ENCODE results near the gene SLCO3A1.

The SLCO3A1 gene

GRCh38 chr15:91852741-91853510 is 582 bp upstream of the SLCO3A1 start:
- peaks cover 13% of the 10 kb centered on the region for H3K36me3 Mint-ChIP-seq (ENCODE audit: low read depth)
- H3K27ac Mint-ChIP-seq: peak overlapping the region; percentile 88

DNA sequence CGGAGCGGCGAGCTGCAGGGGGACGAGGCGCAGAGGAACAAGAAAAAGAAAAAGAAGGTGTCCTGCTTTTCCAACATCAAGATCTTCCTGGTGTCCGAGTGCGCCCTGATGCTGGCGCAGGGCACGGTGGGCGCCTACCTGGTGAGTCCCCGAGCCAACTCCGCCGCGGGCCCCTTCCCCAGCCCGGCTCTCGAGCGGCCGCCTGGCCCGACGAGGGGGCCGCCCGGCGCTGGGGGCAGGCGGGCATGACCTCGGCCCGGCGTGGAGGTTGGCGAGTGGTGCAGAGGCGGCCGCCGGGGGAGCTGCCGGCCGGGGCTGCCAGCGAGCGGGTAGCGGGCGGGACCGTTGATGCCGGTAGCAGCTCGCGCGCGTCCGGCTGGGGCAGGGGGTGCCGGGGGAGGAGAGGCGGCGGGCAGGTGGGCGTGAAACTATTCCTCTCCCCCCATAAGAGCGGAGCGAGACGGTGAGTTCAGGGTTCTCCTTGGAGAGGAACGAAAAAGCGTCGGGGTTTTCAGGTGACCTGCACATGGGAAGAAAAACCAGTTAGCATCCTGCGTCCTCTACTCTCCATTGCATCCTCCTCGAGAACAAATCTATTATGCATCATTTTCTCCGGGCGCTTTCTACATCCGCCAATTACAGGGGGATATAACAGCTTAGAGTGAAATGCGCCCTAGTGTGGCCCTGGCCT is 585 bp downstream of the SLCO3A1 start:
- peaks cover 3% of the 10 kb centered on the region for H3K27me3 Mint-ChIP-seq (ENCODE audit: low read depth)
- H3K27ac Mint-ChIP-seq: peak overlapping the region; percentile 77
- peaks cover 3% of the 10 kb centered on the region for H3K9me3 Mint-ChIP-seq
- peaks cover 61% of the 10 kb centered on the region for H3K4me1 Mint-ChIP-seq (ENCODE audit: low read depth)
- peaks cover 18% of the 10 kb centered on the region for H3K36me3 Mint-ChIP-seq (ENCODE audit: low read depth)
- peak overlapping the region; percentile 91 for H3K4me3 Mint-ChIP-seq
- peak; percentile 57 for DNase-seq (ENCODE audit: low spot score)

More at GRCh38 chr15:91852741-91853510, 582 bp upstream of the SLCO3A1 start:
- Mint-ChIP-seq H3K4me3 (peak overlapping the region; percentile 79), H3K27me3 (ENCODE audit: low read depth) (peaks cover 7% of the 10 kb centered on the region), H3K9me3 (peaks cover 3% of the 10 kb centered on the region), H3K4me1 (ENCODE audit: low read depth) (peaks cover 49% of the 10 kb centered on the region)
- peak; percentile 77 for DNase-seq (ENCODE audit: low spot score)

GRCh38 chr15:91854639-91854990 is 1.1 kb downstream of the SLCO3A1 start:
- H3K27ac Mint-ChIP-seq: peak overlapping the region; percentile 77
- peaks cover 3% of the 10 kb centered on the region for H3K9me3 Mint-ChIP-seq
- DNase-seq (ENCODE audit: low spot score): peak; percentile 34
- peaks cover 22% of the 10 kb centered on the region for H3K36me3 Mint-ChIP-seq (ENCODE audit: low read depth)
- peak overlapping the region; percentile 91 for H3K4me3 Mint-ChIP-seq
- H3K4me1 Mint-ChIP-seq (ENCODE audit: low read depth): peaks cover 61% of the 10 kb centered on the region
- H3K27me3 Mint-ChIP-seq (ENCODE audit: low read depth): no peaks in the 10 kb centered on the region

DNA sequence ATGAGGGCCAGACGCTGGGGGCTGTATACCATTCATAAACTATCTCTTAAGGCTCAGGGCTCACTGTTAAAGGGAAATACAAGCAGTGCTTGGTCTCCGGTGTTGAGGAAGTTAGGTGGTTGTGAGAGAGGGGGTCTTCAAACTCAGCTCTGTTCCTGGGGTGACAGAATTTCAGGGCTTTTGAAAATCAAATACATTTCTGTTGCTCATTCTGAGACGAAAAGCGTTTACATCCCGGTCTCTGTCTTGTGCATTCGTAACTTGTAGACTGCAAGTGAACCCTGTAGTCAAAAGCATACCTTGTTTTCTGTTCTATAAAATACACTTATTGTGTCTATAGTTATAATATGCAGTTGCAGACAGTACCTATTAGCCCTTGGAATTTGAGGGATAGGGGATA is 1.7 kb downstream of the SLCO3A1 start:
- no peaks in the 10 kb centered on the region for H3K9me3 Mint-ChIP-seq
- H3K4me1 Mint-ChIP-seq (ENCODE audit: low read depth): peaks cover 63% of the 10 kb centered on the region
- peaks cover 24% of the 10 kb centered on the region for H3K36me3 Mint-ChIP-seq (ENCODE audit: low read depth)
- no peak for DNase-seq (ENCODE audit: low spot score)
- peak overlapping the region; percentile 77 for H3K27ac Mint-ChIP-seq
- H3K27me3 Mint-ChIP-seq (ENCODE audit: low read depth): no peaks in the 10 kb centered on the region
- H3K4me3 Mint-ChIP-seq: peak overlapping the region; percentile 91

DNA sequence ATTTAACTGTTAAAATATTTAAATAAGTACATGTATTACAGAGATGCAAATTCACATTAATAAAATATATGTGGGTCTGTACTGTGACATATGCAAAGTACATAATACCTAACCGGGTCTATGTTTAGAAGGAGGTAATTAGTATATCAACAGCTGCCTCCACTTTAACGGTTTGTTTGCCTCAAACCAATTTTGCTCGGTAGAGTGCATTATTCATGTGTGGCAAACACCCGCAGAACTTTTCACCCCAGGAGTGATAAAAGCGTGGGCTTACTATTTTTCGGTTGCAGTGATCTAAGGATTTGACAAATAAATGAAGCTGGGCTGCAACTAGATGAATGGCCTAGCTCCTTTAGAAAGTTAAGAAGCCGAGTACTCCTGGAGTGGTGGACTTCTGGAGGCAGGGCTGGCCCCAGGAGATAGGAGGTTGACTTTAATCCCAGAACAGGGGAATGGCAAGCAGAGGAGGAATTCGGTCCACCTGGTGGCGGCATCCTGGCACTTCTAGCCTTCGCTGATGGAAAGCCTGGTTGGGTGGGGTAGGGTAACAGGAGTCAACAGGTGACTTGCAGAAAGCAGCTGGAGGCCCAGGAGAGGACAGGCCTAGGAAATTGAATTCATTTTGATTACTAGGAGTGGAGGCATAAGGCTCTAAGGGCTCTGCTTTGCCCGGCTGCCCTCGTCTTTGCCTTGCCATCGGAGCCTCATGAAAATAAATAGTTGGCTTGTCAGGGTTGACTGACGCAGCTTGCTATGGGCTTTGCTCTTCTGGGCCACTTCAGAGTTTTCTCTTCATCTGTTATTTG is 2.4 kb downstream of the SLCO3A1 start:
- Mint-ChIP-seq H3K27ac (peak overlapping the region; percentile 96), H3K36me3 (ENCODE audit: low read depth) (peaks cover 27% of the 10 kb centered on the region), H3K27me3 (ENCODE audit: low read depth) (no peaks in the 10 kb centered on the region), H3K9me3 (no peaks in the 10 kb centered on the region), H3K4me1 (ENCODE audit: low read depth) (peaks cover 68% of the 10 kb centered on the region), H3K4me3 (peak overlapping the region; percentile 91)
- no peak for DNase-seq (ENCODE audit: low spot score)

DNA sequence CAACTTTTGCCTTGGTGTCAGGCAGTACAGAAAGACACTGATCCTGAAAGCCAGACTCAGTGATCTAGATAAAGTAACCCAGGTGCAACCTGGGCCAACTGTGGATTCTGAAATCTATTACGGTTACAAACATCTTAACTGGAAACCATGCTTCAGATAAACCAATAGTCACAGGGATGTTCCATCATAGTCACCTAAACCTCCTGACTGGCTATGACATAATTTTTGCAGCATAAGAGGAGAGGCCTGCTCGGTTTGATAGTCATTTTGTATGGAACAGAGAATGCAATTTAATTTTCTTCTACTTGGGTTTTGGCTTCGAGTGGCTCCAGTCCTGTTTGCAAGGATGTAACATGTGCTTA is 3.7 kb downstream of the SLCO3A1 start:
- no peak for DNase-seq (ENCODE audit: low spot score)
- peak overlapping the region; percentile 91 for H3K4me3 Mint-ChIP-seq

DNA sequence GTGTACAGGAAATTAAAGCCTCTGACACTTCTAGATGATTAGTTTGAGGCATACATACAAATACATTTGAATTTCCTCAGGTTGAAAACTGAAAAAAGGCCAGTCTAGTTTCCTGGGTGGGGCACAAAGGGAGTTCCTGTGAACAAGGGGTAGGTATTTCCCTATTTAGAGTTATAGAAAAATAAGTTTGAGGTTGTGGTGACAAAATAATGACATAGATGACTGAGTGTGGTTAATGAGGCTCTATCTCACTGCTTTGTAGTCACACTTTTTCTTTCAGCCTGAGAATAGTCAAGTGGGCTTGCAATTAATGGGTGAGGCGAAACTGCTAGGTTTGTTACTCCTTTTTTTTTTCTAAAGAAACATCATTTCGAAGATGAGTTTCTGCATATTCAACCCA is 4.3 kb downstream of the SLCO3A1 start:
- peak; percentile 40 for DNase-seq (ENCODE audit: low spot score)
- peaks cover 29% of the 10 kb centered on the region for H3K36me3 Mint-ChIP-seq (ENCODE audit: low read depth)
- H3K27me3 Mint-ChIP-seq (ENCODE audit: low read depth): no peaks in the 10 kb centered on the region
- H3K4me3 Mint-ChIP-seq: peak overlapping the region; percentile 91
- peaks cover 70% of the 10 kb centered on the region for H3K4me1 Mint-ChIP-seq (ENCODE audit: low read depth)
- peak overlapping the region; percentile 96 for H3K27ac Mint-ChIP-seq
- no peaks in the 10 kb centered on the region for H3K9me3 Mint-ChIP-seq

More for the DNA sequence above, 3.7 kb downstream of the SLCO3A1 start:
- Mint-ChIP-seq H3K4me1 (ENCODE audit: low read depth) (peaks cover 66% of the 10 kb centered on the region), H3K36me3 (ENCODE audit: low read depth) (peaks cover 29% of the 10 kb centered on the region), H3K27ac (peak overlapping the region; percentile 96), H3K27me3 (ENCODE audit: low read depth) (no peaks in the 10 kb centered on the region), H3K9me3 (no peaks in the 10 kb centered on the region)

DNA sequence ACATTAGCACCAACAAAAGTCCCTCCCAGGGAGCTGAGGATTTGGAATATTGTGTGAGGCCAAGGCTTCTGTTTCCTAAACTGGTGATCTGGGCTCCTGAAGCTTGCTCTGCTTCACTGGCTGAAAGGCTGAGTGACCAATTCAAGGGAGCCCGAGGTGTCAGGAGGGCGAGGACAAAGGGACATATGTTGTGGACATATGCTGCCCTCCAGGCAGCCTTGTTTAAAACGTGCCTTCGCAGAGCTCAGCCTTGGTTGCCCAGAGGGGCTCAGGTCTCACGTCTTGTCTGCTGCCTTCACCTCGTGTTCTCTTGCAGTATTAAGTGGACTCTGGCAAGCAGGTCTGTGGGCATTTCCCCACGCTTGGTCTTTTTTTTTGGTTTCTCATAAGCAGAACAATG is 7.0 kb downstream of the SLCO3A1 start:
- no peaks in the 10 kb centered on the region for H3K27me3 Mint-ChIP-seq (ENCODE audit: low read depth)
- H3K9me3 Mint-ChIP-seq: no peaks in the 10 kb centered on the region
- peak overlapping the region; percentile 49 for H3K4me3 Mint-ChIP-seq
- no peak for DNase-seq (ENCODE audit: low spot score)
- no peak overlapping the region for H3K27ac Mint-ChIP-seq
- peaks cover 84% of the 10 kb centered on the region for H3K4me1 Mint-ChIP-seq (ENCODE audit: low read depth)
- peaks cover 23% of the 10 kb centered on the region for H3K36me3 Mint-ChIP-seq (ENCODE audit: low read depth)

- H3K4me1 Mint-ChIP-seq (ENCODE audit: low read depth): peaks cover 86% of the 10 kb centered on the region
- peaks cover 23% of the 10 kb centered on the region for H3K36me3 Mint-ChIP-seq (ENCODE audit: low read depth)
These were observed 7.7 kb downstream of the SLCO3A1 start for GRCh38 chr15:91861223-91861622.

DNA sequence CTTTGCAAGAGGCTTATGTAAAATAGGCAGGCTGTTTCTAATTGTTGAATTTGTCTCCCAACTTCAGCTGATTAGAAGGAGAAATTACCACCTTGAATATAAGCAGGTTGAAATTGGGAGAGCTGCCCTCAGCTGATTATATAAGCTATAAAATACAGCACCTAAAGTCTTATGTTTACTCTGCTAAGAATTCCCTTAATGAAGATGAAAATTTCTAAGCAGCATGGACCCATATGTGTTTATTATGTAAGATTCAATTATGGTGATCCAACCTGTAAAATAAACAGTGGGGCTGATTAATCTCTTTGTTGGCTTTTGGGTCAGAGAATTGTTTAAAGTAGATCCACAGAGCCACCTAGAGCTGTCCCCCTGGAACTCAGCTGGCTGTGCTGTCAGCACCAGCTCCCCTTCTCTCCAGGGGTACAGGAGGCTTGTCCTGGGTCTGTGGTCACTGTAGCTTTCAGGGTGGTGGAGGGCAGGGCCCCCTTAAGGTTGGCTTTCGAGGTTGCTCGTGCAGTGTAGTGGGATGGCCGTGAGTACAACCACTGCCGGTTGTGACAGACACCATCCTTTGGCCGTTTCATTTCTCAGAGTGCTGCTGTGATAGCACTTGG is 9.5 kb downstream of the SLCO3A1 start:
- H3K4me1 Mint-ChIP-seq (ENCODE audit: low read depth): peaks cover 86% of the 10 kb centered on the region
- peaks cover 25% of the 10 kb centered on the region for H3K36me3 Mint-ChIP-seq (ENCODE audit: low read depth)
- no peaks in the 10 kb centered on the region for H3K27me3 Mint-ChIP-seq (ENCODE audit: low read depth)
- H3K27ac Mint-ChIP-seq: no peak overlapping the region
- H3K4me3 Mint-ChIP-seq: no peak overlapping the region
- H3K9me3 Mint-ChIP-seq: no peaks in the 10 kb centered on the region
- no peak for DNase-seq (ENCODE audit: low spot score)

More at GRCh38 chr15:91861223-91861622, 7.7 kb downstream of the SLCO3A1 start:
- no peaks in the 10 kb centered on the region for H3K27me3 Mint-ChIP-seq (ENCODE audit: low read depth)
- H3K27ac Mint-ChIP-seq: no peak overlapping the region
- no peaks in the 10 kb centered on the region for H3K9me3 Mint-ChIP-seq
- DNase-seq (ENCODE audit: low spot score): no peak
- peak overlapping the region; percentile 49 for H3K4me3 Mint-ChIP-seq

DNA sequence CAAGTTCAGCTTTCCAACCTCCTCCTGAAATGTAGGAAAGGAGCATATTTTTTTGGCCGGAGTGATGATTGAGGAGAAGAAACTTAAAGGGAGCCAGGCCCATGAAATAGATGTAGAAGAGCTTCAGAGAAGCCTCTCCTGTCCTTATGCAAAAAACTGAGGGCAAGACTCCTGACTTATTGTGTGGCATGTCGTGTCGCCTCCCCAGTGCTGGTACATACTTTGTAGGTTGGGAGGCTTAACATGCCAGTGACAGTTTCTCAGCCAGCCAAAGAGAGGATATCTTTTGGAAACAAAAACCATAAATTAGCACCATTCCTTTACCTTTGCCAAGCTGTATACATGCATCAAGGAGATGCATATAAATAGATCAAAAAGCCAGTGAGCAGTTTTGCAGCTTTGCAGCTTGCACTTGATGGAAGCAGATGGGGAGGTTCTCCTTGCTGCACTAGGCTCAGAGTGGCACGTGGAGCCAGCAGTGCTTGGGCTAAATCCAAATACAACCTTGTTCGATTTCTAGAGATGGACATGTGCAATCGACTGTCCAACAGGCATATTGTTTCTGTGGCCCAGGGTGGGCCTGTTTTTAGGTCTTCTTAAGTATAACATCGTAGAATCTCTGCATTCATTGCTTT is 10.2 kb downstream of the SLCO3A1 start:
- Mint-ChIP-seq H3K27me3 (ENCODE audit: low read depth) (no peaks in the 10 kb centered on the region), H3K4me1 (ENCODE audit: low read depth) (peaks cover 83% of the 10 kb centered on the region), H3K27ac (no peak overlapping the region), H3K9me3 (no peaks in the 10 kb centered on the region), H3K4me3 (no peak overlapping the region), H3K36me3 (ENCODE audit: low read depth) (peaks cover 24% of the 10 kb centered on the region)
- DNase-seq (ENCODE audit: low spot score): no peak

DNA sequence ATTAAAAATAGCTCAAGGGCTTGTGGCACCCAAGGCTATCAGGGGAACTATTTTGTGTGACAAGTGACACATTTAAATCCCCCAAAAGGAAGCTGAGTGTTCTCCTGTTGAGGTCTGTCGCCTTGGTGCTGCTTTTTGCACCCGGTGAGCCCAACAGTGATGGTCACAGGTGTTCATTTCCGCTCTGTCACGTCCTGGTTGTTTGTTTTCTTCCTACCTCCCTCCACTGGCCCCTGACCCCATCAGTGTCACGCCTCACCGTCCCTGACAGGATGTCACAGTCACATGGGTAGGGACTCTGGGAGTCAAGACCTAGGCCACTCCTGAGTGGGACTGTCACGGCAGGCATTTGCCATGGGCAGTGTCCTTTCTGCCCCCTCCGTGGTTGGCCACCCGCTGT is 11.2 kb downstream of the SLCO3A1 start:
- H3K4me3 Mint-ChIP-seq: peak overlapping the region; percentile 16

GRCh38 chr15:91865486-91865885 is 12.0 kb downstream of the SLCO3A1 start:
- Mint-ChIP-seq H3K9me3 (peaks cover 7% of the 10 kb centered on the region), H3K27me3 (ENCODE audit: low read depth) (no peaks in the 10 kb centered on the region), H3K4me1 (ENCODE audit: low read depth) (peaks cover 73% of the 10 kb centered on the region), H3K4me3 (peak overlapping the region; percentile 74), H3K27ac (no peak overlapping the region), H3K36me3 (ENCODE audit: low read depth) (peaks cover 19% of the 10 kb centered on the region)
- DNase-seq (ENCODE audit: low spot score): no peak

More for the DNA sequence above, 11.2 kb downstream of the SLCO3A1 start:
- Mint-ChIP-seq H3K27ac (peak overlapping the region; percentile 6), H3K36me3 (ENCODE audit: low read depth) (peaks cover 19% of the 10 kb centered on the region), H3K27me3 (ENCODE audit: low read depth) (no peaks in the 10 kb centered on the region), H3K4me1 (ENCODE audit: low read depth) (peaks cover 76% of the 10 kb centered on the region), H3K9me3 (no peaks in the 10 kb centered on the region)
- no peak for DNase-seq (ENCODE audit: low spot score)
